Activated CD4-positive, alpha-beta T cell treated with anti-CD3 and anti-CD28 coated beads for 1 hour (primary cell): ENCODE results near the gene WDFY4.

Source experiments
- DNase-seq: peaks from one replicate; pipeline ENCODE4 v3.0.0-alpha.2; 2020

WDFY4 gene

DNA sequence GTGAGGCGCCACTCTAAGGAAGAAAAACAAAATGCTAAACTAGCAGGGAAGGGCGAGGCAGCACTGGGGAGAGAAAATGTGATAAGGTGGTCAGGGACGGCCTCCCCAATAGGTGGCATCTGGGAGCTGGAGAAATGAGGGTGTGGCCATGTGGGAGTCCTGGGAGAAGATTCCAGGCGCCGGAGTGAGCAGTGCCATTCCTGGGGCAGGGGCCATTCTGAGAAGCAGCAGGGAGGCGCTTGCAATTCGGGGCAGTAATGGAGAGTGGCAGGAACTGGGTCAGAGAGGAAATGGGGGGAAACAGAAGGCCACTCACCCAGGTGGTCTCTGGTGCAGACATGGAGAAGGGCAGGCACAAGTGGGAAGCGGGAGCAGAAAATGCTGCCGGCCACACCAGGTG is 316.7 kb downstream of the WDFY4 start:
- DNase-seq, result no peak

DNA sequence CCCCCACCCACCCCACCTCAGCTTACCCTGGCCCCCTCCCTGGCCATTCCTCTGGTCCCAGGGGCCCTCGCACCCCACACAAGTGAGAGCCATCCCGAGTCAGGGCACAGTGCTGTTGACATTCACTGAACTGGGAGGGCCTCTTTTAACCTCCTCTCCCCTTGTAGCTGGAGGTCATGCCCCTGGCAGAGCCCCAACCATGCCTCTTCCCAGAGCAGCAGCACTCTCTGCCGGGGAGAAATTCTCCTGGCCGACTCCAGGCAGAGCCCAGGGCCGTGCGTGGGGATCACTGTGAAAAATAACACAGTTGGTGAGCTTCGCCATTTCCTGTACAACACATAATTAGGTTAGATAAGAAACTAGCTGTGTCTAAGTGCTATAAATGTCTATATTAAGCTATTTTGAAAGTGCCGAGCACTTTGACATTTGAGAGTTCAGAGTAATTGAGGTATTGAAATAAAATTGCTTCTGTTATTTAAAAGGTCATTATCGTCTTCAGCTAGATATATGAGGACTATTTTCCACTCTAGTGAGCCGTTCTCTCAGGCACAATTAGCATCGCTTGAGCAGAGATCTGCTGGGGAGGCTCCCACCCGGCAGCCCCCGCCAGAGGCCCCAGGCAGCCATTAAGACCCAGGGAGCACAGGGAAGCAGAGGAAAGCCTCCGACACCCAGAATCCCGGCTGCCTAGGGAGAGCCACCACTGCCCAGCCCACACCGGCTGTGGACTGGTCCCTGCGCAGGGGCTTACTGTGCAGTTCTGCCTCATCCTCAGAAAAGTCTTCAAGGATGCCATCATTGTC is 317.4 kb downstream of the WDFY4 start:
- DNase-seq, result no peak

DNA sequence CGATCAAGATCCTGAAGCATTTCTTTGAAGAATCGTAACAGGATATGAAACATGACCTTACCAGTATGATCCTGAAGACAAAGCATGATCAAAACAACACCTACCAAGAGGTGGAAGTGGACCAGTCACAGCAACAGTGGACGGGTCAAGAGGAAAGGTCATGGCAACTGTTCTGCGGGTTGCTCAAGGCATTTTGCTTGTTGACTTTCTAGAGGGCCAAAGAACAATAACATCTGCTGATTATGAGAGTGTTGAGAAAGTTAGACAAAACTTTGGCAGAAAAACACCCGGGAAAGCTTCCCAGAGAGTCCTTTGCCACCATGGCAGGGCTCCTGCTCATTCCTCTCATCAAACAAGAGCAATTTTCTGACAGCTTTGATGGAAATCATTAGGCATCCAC is 320.6 kb downstream of the WDFY4 start:
- DNase-seq, result no peak

DNA sequence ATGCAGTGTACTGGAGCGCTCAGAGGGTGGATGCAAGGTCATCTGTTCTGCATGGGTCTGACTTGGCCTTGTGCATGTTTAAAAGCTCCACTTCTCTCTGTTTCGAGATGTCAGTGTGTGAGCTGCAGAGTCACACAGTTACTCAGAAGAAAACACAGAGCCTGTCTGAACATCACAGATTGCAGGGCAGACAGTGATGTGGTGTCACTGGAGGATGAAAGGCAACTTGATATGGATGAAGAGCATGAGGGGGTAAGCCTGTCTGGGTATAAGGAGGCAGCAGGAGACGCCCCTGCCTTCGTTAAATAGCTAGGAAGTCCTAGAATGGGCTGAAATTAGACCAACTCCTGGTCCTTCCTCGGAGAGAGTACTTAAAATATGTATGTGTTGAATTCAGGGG is 322.5 kb downstream of the WDFY4 start:
- DNase-seq, result no peak

DNA sequence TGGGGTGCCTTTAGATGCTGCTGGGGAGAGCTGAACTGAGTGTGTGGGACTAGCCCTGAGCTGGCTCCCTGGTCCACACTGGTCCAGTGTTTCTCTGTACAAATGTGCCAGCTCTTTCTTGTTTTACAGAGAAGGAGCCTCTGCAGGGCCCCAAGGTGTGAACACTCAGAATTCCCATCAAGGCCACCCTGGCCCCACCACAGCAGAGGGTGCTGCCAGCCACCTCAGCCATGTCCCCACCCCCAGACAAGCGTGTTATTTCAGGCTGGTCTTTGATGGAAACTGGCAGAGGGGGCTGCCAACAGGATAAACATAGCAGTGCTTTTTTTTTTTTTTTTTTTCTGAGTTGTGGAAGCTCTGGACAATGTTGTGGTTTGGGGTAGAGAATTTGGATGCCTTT is 323.4 kb downstream of the WDFY4 start:
- no peak for DNase-seq

DNA sequence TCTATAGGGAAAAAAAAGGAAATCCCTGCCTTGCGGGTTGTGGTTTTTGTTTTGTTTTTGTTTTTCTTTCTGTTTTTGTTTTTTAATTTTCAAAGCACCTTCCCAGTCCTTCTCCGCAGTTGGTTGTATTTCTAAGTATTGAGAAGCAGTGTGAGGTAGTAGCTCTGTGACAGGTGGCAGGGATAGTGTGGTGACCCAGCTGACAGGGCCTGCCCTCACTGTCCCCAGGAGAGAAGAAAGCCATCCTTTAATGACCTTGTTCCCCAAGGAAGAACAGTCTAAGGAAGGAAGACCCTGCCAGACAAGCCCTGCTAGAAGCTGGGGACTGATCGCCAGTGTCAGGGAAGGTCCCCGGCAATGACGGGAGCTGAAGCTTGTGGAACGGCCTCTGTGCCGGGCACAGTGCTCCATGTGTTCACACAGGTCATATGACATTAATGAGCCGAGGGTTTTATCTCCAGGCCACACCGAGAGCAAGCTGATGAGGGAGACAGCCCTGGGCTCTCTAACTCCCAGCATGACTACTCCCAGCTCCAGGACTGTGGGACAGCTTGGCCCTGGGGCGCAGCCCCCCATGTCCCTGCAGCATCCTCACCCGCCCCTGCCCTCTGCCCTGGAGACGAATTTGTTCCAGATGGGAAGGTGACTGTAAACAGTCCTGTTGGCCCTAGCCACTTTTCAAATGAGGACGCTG is 324.0 kb downstream of the WDFY4 start:
- DNase-seq, result no peak

DNA sequence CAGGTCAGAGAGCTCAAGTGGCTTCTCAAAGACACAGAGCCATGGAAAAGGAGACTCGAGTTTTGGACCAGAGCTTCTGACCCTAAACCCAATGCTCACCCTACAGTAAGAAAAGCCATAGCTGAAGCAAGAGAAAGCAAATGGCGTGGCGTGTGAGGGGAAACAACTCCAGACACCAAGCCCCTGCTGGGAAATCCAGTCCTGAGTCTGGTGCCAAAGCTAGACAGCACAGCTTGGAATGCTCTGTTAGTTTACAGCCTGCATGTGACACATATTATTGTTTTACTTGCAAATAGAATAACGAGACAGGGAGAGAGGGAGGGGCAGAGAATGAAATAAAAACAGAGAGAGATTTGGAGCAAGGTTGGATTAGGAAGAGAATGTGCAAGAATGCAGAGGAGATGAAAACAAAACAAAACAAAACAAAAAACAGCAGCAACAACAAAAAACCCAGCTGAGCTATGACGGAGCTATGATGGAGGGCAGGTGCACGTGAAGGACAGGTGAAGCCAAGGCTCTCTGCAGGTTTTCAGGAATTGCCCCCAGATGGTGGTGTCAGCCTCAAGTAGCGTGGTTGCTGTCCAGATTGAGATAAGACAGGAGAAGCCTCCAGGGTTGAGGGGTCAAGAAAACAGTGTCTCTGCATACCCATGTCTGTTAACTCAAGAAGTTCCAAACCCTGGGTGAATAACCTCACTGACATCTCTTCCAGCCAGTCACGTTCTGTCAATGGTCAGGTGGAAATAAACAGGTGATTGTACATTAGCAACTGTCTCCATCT is 324.7 kb downstream of the WDFY4 start:
- no peak for DNase-seq

DNA sequence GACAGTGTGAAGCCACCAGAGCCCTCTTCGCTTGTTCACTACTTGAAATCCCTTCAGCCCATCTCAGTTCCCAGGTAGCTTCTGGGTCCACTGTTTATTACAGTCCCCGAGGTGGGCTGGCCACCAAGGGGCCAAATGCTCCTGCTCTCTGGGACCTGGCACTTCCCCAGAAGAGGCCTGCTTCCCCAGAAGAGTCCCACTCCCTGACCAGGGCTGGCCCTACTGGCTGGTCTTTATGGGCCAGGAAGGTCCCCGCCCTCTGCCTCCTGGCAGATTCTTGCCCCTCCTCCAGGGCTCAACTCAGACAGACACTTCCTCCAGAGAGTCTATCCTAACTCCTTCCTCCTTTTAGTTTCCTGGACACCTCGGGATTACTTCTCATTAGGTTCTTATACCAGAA is 325.6 kb downstream of the WDFY4 start:
- DNase-seq, result no peak

DNA sequence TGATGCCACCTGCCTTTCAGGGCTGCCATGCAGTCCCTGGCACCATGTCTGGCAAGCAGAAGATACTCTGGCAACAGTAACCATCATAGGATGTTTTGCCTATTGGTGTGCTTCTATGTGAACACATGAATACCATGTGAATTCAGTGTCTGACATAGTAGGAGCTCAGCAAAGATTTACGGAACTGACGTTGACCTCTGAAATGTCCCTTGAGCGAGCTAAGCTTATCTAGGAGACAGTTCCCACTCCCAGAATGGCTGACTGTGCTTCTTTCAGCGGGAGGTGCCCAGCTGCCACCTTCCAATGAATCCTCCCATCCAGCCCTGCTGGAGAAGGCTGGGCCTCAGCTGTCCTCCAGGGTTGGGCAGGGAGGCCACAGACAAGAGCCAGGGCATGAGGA is 326.2 kb downstream of the WDFY4 start:
- no peak for DNase-seq

DNA sequence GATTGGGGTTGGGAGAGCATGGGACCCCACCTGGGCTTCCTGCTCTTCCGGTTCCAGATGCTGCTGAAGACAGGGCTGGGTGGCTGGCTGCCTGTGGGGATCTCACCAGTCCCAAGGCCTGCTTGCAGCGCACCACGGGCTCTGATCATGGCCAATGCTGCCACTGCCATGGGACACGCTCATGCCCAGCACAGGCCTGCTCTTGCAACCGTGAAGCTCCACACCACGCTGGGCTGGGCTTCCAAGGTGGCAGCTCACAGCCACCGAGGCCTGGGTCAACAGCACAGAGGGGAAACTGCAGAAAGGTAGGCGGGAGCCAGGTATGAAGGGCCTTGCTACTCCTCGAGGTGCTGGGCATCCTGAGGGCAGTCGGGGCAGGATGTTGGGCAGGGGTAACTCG is 327.1 kb downstream of the WDFY4 start:
- no peak for DNase-seq

DNA sequence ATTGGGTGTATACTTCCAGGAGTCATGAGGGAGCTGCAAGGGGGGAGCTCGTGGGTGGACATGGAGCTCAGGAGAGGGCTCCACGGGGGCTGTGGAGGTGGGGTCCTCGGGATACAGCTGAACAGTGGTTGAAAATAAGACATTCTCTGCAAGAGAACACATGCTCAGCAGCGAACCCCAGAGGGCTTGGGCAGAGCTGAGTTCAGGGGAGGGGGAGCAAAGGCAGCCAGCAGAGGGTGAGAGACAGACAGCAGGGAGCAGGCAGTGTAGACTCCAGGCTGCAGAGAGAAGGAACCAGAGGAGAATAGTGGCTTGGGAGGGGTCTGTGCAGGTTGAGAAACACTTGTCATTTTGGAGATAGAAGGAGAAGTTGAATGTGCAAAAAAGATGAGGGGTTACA is 327.9 kb downstream of the WDFY4 start:
- no peak for DNase-seq

DNA sequence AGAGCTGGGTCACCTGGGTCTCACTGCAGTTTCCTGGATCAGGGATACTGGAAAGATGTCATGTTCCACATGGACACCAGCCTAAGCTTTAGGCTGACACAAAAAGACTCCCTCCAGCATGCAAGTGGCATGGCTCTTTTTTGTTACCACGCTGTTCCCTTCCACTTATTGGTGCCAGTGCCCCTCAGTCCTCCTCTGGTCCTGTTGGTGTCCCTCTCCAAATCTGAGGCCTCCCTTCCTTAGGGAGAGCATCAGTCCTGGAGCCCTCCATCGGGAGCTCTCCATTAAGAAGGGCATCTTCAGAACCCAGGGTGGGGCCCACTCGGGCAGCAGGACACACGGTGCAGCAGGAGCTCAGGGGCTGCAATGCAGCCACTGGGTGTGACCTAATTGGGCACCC is 331.0 kb downstream of the WDFY4 start:
- no peak for DNase-seq

DNA sequence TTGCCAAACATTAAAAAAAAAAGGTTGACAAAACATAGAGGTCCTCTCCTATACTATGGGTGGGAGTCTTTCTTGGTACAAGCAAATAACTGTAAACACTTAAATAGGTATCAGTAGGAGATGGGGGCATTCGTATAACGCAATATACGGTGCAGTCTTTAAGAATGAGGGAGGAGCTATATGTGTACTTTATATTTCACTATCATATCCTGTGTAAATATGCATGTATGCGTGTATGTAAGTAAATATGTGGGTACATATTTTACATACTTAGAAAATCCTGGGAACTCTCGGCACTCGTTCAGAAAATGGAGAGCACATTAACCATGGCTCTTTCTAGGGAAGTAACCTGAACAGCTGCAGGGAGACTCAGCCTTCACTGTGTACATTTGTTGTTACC is 337.0 kb downstream of the WDFY4 start:
- no peak for DNase-seq

DNA sequence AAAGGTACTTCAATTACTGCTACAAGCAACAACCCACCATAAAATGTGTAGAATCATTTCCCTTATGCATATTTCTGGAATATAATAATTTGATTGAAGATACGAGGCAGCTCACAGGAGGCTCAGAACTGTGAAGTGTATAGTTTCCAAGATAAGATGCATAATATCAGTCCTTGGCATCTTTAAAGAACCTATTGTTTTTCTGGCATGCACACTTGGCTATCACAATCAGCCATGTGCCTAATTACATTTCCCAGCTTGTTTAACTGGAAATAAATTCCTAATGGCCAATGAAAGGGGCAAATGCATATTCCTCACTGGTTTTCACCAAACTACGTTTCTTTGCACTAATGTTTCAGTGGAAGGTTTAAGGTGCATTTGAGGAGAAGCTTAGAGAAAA is 338.4 kb downstream of the WDFY4 start:
- DNase-seq, result no peak

DNA sequence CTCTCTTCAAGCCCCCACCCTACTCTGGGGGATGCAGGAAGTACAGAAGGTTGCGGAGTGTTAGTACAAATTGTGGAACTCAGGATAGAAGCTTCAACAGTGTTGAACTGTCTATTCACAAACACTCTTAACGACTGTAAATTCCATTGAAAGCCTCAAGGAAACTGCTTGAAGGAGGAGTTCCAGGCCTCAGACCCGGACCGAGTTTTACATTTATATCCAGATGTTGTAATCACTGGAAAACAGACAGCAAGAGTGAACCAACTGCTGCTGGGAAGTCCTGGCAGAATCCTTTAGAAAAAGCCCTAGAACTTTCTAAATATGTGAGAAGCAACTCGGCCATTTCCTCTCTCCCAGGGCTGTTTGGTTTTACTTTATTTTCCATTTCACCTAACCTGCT is 339.1 kb downstream of the WDFY4 start:
- DNase-seq, result no peak

DNA sequence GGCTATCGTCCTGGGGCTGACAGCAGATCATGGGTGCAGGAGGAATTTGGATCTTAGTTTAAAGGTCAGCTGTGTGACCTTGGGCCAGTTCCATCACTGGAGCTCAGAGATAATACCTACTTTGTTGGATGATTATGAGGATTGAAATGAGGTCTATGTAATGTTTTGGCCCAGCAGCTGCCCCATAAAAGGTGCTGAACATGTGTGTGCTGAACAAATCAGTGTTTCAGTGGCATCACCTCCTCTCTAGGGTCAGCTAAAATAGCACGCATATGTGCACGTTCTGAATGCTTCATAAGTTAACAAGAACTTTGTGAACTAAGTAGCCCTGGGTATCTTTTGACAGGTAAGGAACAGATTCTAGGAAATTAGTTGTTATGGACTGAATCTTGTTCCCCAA is 339.8 kb downstream of the WDFY4 start:
- no peak for DNase-seq

DNA sequence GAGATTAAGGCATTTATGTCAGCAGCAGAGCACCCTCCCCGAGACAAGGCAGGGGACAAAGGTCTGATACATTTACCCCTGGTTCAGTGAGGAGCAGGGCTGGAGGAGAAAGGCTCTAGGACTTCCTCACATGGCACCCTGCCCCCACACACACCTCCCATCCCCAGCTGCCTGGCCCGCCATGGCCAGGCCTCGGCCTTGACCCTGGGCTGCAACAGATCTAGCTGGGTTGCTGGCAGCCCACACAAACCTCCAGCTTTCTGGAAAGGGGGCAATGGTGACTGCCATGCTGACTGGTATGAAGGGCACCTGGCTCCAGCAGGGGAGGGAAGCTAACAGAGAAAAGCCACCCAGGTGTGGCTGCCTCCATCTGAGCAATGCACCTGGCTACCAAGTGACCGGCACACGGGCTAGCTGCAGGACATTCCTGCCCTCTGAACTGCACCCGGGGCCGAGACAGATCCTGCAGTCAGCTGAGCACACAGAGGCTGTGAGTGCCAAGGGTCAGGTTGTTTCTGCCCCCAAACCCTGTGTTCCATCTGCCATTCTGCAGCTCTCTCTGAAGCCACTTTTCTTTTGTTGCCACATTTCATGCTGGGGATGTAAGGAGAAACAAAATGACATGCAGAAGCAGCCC is 340.8 kb downstream of the WDFY4 start:
- DNase-seq, result no peak

DNA sequence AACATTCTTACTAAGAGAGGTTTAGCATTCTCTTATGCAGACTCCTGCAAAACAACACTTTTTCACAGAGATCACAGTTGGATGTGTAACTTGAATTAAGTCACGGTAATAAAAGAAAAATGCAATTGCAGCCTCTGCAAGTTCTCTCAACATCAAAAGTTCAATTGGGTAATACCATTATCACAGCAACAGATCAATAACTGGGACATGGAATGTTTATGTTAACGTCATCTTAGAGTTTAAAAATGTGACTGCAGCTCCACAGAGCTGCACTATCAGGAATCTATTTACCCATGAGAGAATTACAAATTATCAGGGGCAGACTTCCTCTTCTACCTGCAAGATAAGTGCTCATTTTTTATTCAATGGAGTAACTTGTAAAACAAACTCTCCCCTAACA is 344.0 kb downstream of the WDFY4 start:
- no peak for DNase-seq

DNA sequence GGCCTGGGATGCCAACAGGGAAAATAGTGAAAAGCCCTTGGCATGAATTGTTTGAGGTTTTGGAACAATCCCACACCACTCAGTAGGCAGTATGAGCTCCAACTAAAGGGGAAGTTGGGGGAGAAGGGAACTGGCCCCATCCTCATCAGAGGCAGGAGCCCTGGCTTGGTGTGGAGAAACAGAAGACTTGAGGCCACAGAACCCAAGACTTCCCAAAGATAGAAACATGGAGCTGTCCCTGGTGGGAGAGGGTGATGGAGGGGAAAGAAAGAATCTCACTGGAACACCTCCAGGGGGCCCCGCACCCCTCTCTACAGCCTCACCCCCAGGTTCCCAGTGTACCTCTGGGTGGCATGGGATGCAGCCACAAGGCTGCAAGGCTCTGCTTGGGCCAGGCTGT is 345.0 kb downstream of the WDFY4 start:
- DNase-seq, result no peak
